ENCODE data around the gene KHDC3L. TPM values are rescaled to one million over a fixed set of nuclear protein-coding genes. Genes with fewer than 3 reads are reported as not detected.

Gene KHDC3L
- total RNA-seq, 2 experiments from 2014 or later, result not detected

DNA sequence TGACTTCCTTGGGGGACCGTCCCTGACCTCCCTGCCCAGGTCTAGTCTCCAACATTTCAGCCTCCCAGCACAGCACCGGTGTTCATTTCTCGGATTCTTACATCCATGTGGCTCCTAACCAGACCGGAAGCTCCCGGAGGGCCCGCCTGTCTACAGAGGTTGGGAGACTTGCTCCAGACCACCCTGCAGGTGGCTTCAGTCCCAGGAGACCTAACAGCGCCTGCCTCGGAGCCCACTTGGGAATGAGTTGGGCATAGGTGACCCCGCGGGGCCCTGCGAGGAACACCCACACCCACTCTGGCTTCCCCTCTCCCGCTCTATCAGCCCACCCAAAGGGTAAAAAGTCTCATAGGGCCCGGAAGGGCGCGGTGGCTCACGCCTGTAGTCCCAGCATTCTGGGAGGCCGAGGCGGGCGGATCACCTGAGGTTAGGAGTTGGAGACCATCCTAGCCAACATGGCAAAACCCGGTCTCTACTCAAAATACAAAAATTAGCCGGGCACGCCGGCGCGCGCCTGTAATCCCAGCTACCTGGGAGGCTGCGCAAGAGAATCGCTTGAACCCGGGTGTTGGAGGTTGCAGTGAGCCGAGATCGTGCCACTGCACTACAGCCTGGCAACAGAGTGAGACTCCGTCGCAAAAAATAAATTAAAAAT, 13.8 kb upstream of the KHDC3L start:
- no peak for DNase-seq
- ChIA-PET POLR2A (no interaction called here), CTCF (no interaction called here)
- intact Hi-C loops (cut with DNase I, micrococcal nuclease), result no loop called here
- Mint-ChIP-seq H3K4me3 (no peak overlapping the region), H3K36me3 (ENCODE audit: low read depth) (no peaks in the 10 kb centered on the region), H3K27ac (no peak overlapping the region), H3K9me3 (ENCODE audit: low read depth) (no peaks in the 10 kb centered on the region), H3K4me1 (no peaks in the 10 kb centered on the region), H3K27me3 (peaks cover 11% of the 10 kb centered on the region)
- no peak for ATAC-seq

DNA sequence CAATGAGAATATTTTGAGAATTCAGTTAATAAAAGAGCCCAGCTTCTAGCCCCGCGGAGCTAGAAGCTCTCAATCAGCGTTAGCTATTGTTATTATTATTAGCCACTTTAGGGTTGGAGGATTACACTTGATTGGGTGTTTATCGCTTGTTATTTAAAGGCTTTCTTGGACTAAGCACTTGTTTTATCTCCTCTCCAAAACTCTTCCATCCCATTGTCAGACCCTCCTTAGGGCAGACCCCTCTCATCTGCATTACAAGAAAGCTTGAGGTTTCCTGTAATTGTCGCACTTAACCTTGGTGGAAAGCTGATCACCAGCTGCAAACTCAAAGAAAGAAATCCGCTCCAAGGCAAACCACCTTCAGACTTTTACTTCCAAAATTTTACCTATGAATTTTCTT, 13.1 kb upstream of the KHDC3L start:
- H3K4me1 Mint-ChIP-seq, result no peaks in the 10 kb centered on the region
- H3K4me3 Mint-ChIP-seq, result no peak overlapping the region
- intact Hi-C loops (cut with DNase I, micrococcal nuclease), result no loop called here
- ChIA-PET POLR2A (no interaction called here), CTCF (interaction anchor here (0.9 kb wide), 1 partner anchor 263 kb away, joined by 3 read pairs; no protein-coding TSS in a partner anchor)
- DNase-seq, result no peak
- H3K27me3 Mint-ChIP-seq, result peaks cover 11% of the 10 kb centered on the region
- H3K27ac Mint-ChIP-seq, result no peak overlapping the region
- no peaks in the 10 kb centered on the region for H3K36me3 Mint-ChIP-seq (ENCODE audit: low read depth)
- H3K9me3 Mint-ChIP-seq (ENCODE audit: low read depth), result no peaks in the 10 kb centered on the region
- no peak for ATAC-seq

DNA sequence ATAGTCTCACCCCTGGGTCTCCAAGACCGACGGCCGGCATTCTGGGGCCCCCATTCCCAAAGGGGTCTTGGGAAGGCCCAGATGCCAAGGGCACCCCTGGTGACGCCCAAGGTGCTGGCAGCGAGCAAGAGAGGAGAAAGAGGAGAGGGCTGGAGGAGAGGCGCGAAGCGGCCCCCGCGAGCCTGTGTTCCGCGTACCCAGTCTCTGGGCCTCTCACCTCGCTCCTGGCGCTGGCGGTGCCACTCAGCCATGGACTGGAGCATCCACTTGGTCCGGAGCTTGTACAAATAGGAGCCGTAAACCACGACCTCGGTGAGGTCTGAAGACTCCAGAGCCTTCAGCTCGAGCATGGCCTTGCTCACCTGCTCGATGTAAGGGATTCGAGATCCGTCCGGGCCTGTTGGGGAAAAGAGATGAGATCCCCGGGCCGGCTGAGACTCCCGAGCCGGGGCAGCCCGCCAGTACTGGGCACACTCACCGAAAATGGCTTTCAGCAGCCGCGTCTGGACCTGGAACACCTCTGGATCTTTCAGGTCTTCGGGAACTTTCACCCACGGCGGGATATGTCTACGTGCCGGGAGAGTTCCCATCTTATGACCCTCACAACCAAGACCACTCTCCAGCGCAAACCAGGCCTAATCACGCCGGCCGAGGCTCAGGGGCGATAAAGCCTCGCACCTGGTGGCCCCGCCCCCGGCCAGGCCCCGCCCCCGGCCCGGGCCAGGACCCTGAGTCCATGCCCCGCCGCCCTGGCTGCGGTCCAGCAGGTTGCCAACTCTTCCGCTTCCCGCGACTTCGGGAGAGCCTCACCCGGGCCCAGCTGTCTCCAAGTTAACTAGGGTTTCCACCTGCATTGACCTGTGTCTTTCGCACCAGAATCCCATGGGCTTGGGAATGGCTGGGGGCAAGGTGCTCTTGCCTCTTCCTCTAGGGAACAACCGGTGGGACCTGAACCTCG, 8.5 kb upstream of the KHDC3L start, which contains the start of gene DPPA5:
Gene DPPA5, minus strand, starts transcription at position 641 of the 958 bp plus-strand sequence. Its CDS starts 51 bp downstream, at position 590.
- no peak within 1 kb of the TSS for H3K27ac Mint-ChIP-seq
- no peaks in the 10 kb centered on the region for H3K4me1 Mint-ChIP-seq
- no peaks in the 10 kb centered on the region for H3K36me3 Mint-ChIP-seq (ENCODE audit: low read depth)
- no peak within 1 kb of the TSS for H3K4me3 Mint-ChIP-seq
- H3K27me3 Mint-ChIP-seq, result peaks cover 11% of the 10 kb centered on the region
- no peaks in the 10 kb centered on the region for H3K9me3 Mint-ChIP-seq (ENCODE audit: low read depth)
- intact Hi-C loops (cut with DNase I, micrococcal nuclease), result no loop called here
- POLR2A ChIA-PET, result no interaction called here
- no peak for DNase-seq
- CTCF ChIA-PET, result no interaction called here
- ATAC-seq, result no peak

DNA sequence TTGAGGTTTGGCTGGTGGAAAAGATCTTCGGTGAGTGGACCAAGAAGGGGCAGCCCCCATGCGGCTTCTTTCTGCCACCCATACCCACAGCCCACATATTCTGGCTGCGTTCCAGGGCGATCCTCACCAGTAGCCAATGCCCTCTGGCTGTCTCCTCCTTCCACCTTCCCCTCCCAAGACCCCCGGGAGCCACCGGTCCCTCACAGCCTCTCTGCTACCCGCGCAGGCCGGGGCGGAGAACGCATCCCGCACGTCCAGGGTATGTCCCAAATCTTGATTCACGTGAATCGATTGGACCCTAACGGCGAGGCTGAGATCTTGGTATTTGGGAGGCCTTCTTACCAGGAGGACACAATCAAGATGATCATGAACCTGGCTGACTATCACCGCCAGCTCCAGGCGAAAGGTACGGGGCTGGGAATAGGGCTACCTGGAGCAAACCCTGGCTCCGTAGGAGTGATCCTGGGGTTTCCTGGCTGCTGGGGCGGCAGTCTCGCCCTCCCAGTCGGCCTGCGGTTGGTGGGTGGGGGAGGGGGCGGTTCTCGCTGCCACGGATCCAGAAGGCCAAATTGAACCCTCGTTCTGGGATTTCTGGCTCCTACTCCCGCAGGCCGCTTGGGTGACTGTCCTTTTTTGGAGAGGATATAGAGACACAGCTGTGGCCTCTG, 545 bp downstream of the KHDC3L start:
- ChIA-PET CTCF (no interaction called here), POLR2A (no interaction called here)
- H3K27me3 Mint-ChIP-seq, result no peaks in the 10 kb centered on the region
- H3K27ac Mint-ChIP-seq, result no peak overlapping the region
- H3K36me3 Mint-ChIP-seq (ENCODE audit: low read depth), result no peaks in the 10 kb centered on the region
- ATAC-seq (no peak), DNase-seq (no peak)
- H3K4me3 Mint-ChIP-seq, result no peak overlapping the region
- no peaks in the 10 kb centered on the region for H3K4me1 Mint-ChIP-seq
- H3K9me3 Mint-ChIP-seq (ENCODE audit: low read depth), result no peaks in the 10 kb centered on the region
- intact Hi-C loops (cut with DNase I, micrococcal nuclease), result no loop called here

DNA sequence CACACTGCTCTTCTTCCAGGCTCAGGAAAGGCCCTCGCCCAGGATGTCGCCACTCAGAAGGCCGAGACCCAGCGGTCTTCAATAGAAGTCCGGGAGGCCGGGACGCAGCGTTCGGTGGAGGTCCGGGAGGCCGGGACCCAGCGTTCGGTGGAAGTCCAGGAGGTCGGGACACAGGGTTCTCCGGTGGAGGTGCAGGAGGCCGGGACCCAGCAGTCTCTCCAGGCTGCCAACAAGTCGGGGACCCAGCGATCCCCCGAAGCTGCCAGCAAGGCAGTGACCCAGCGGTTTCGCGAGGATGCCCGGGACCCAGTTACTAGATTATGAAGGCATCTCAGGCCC, 1.0 kb downstream of the KHDC3L start:
- Mint-ChIP-seq H3K27me3 (no peaks in the 10 kb centered on the region), H3K36me3 (ENCODE audit: low read depth) (no peaks in the 10 kb centered on the region), H3K4me3 (no peak overlapping the region), H3K9me3 (ENCODE audit: low read depth) (no peaks in the 10 kb centered on the region), H3K27ac (no peak overlapping the region), H3K4me1 (no peaks in the 10 kb centered on the region)
- ChIA-PET POLR2A (no interaction called here), CTCF (no interaction called here)
- ATAC-seq, result no peak
- no peak for DNase-seq
- intact Hi-C loops (cut with DNase I, micrococcal nuclease), result no loop called here

DNA sequence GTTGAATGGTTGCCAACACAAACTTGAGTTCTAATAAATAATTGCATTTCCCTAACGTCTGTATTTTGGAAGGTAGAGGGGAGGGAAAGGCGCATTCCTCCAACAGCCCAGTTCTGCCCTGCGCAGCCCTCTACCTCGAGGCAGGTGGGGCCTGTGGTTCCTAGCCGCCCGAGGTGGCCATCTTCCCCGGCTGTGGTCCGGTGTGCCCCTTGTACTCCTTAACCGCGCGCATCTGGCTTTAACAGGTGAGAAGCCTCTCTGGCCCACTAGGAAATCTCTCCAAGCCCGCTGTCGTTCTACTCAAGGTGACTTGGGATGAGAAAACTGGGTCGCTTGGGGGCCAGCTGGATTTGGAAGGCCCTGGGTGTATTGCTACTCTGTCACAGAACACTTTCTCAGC, 1.7 kb downstream of the KHDC3L start:
- DNase-seq (no peak), ATAC-seq (no peak)
- ChIA-PET CTCF (no interaction called here), POLR2A (no interaction called here)
- Mint-ChIP-seq H3K4me1 (no peaks in the 10 kb centered on the region), H3K27me3 (no peaks in the 10 kb centered on the region), H3K4me3 (no peak overlapping the region), H3K9me3 (ENCODE audit: low read depth) (no peaks in the 10 kb centered on the region), H3K36me3 (ENCODE audit: low read depth) (no peaks in the 10 kb centered on the region), H3K27ac (no peak overlapping the region)
- intact Hi-C loops (cut with DNase I, micrococcal nuclease), result no loop called here

DNA sequence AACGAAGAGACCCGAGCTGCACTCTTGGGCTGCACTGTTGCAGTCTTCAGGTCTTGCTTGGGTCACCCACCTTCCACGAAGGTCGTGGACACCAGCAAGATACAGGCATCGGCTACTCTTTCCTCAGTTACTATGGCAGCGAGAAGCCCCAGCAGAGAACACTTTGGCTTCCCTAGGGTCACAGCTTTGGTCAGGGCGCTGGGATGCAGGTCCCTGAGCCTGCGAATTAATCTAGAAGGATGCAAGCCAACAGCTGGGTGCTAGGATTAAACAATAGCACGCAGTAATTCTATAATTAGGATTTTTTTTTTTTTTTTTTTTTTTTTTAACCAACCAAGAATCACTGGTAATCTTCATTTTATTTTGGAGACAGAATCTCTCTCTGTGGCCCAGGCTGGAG, 2.1 kb downstream of the KHDC3L start:
- no peak for ATAC-seq
- POLR2A ChIA-PET, result no interaction called here
- CTCF ChIA-PET, result no interaction called here
- Mint-ChIP-seq H3K27me3 (no peaks in the 10 kb centered on the region), H3K27ac (no peak overlapping the region), H3K9me3 (ENCODE audit: low read depth) (no peaks in the 10 kb centered on the region), H3K4me1 (no peaks in the 10 kb centered on the region), H3K4me3 (no peak overlapping the region), H3K36me3 (ENCODE audit: low read depth) (no peaks in the 10 kb centered on the region)
- DNase-seq, result no peak
- intact Hi-C loops (cut with DNase I, micrococcal nuclease), result no loop called here

DNA sequence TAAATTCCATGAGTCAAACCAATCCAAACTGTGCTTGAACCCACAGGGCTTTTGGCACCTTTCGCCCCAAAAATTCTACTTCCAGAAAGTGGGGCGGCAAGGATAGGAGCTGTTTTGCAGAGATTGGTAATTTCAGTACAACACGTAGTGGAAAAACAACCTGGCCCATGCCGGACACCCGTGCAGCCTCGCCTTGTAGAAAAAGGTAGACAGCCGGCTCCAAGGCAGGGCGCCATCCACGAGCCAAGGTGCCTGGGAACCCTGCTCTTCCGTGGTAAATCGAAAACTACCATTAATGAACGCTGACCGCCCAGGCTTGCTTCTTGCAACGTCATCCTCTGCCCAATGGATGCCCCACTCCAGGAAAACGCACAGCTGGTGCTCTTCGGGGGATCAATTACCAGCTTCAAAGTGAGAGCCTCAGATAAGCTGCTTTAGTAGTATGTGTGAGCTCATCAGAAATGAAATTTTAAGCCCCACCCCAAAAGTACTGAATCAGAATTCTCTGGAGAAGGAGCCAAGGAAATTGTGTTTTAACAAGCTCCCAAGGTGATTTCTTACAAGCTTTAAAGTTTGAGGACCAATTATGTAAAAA, 5.4 kb downstream of the KHDC3L start:
- Mint-ChIP-seq H3K4me1 (no peaks in the 10 kb centered on the region), H3K27ac (no peak overlapping the region), H3K4me3 (no peak overlapping the region), H3K9me3 (ENCODE audit: low read depth) (no peaks in the 10 kb centered on the region), H3K36me3 (ENCODE audit: low read depth) (no peaks in the 10 kb centered on the region), H3K27me3 (no peaks in the 10 kb centered on the region)
- DNase-seq (no peak), ATAC-seq (no peak)
- ChIA-PET POLR2A (no interaction called here), CTCF (no interaction called here)
- intact Hi-C loops (cut with DNase I, micrococcal nuclease), result no loop called here

DNA sequence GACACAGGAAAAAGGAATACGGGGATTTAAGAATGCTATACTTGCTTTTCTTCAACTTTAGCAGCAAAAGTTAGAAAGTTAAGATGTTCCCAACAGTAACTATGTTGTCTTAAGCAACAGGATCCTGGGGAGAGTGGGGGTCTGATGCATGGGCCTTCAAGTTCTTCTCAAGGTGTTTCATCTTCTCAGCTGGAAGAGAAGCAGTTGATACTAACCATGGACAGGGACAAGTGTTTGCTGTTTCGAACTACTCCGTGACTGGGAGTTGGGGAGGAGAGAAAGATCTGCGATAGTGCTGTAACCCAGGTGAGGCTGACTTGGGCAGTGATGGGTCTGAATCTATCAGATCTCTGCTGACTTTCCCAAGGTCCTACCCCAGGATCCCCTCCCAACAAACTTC, 6.2 kb downstream of the KHDC3L start:
- Mint-ChIP-seq H3K27me3 (no peaks in the 10 kb centered on the region), H3K27ac (no peak overlapping the region), H3K9me3 (ENCODE audit: low read depth) (no peaks in the 10 kb centered on the region), H3K4me1 (no peaks in the 10 kb centered on the region), H3K4me3 (no peak overlapping the region), H3K36me3 (ENCODE audit: low read depth) (no peaks in the 10 kb centered on the region)
- CTCF ChIA-PET, result interaction anchor here (0.6 kb wide), 1 partner anchor 348 kb away, joined by 3 read pairs; no protein-coding TSS in a partner anchor
- DNase-seq, result no peak
- intact Hi-C loops (cut with DNase I, micrococcal nuclease), result no loop called here
- ATAC-seq, result no peak
- POLR2A ChIA-PET, result no interaction called here

DNA sequence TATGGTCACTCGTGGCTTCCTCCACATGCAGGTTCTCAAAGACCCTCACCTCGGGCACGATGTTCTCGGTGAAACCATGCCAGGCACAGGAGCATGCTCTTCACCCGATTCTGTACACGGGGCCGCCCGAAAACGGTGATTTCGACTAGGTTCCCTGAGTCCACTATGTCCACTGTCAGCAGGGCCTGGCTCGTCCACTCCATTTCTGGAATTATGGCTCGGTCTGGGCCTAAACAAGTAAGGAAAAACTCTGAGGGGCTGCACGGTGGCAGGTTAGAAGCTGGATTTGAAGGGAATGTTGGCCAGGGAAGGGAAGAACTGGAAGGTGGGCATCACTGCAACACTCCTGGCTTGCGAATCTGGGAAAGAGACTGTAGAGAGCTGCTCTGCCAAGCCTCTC, 6.7 kb downstream of the KHDC3L start:
- H3K27ac Mint-ChIP-seq, result no peak overlapping the region
- H3K9me3 Mint-ChIP-seq (ENCODE audit: low read depth), result no peaks in the 10 kb centered on the region
- H3K4me3 Mint-ChIP-seq, result no peak overlapping the region
- intact Hi-C loops (cut with DNase I, micrococcal nuclease), result no loop called here
- H3K27me3 Mint-ChIP-seq, result no peaks in the 10 kb centered on the region
- no peaks in the 10 kb centered on the region for H3K36me3 Mint-ChIP-seq (ENCODE audit: low read depth)
- no peak for ATAC-seq
- no peak for DNase-seq
- POLR2A ChIA-PET, result interaction anchor here (0.5 kb wide), 1 partner anchor 53 kb away, joined by 6 read pairs; no protein-coding TSS in a partner anchor
- CTCF ChIA-PET, result no interaction called here
- H3K4me1 Mint-ChIP-seq, result no peaks in the 10 kb centered on the region

DNA sequence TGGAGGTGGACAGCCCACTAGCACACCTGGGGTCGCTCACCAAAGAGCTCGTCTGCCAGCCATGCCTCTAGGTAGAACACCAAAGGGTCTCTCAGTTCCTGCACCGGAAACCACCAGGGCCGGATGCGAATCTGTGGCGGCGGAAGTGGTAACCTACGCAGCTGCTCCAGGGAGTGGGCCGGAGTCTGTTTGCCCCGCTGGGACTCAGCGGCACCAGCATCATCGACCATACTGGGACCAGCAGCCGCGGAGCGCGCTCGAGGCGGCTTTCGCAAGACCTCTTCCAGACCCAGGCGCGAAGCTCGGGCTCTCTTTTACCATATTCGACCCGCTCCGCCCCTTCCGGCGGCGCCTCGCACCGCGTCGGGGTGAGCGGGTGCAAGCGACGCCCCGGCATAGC, 7.1 kb downstream of the KHDC3L start, which contains the start of gene OOEP:
Gene OOEP, minus strand, starts transcription at position 335 of the 400 bp plus-strand sequence. Its CDS starts 105 bp downstream, at position 230.
- ChIA-PET POLR2A (interaction anchor here (0.5 kb wide), 1 partner anchor 53 kb away, joined by 6 read pairs; no protein-coding TSS in a partner anchor), CTCF (no interaction called here)

More for the DNA sequence above, 7.1 kb downstream of the KHDC3L start, which contains the start of gene OOEP:
- DNase-seq (no peak), ATAC-seq (no peak)
- intact Hi-C loops (cut with DNase I, micrococcal nuclease), result no loop called here
- no peak within 1 kb of the TSS for H3K4me3 Mint-ChIP-seq
- no peak within 1 kb of the TSS for H3K27ac Mint-ChIP-seq
- H3K36me3 Mint-ChIP-seq (ENCODE audit: low read depth), result no peaks in the 10 kb centered on the region
- no peaks in the 10 kb centered on the region for H3K4me1 Mint-ChIP-seq
- H3K9me3 Mint-ChIP-seq (ENCODE audit: low read depth), result no peaks in the 10 kb centered on the region
- H3K27me3 Mint-ChIP-seq, result no peaks in the 10 kb centered on the region
